HG03066 (cell line): ENCODE results near the gene CCDC9B.

Source experiments
- ATAC-seq: cut with Tn5 transposase; IDR thresholded peaks from one replicate; pipeline ENCODE4 v1.9.1; 2021; ENCODE audit warnings: low read depth; ENCODE audit not compliant: unreplicated experiment

The CCDC9B gene

GRCh38 chr15:40331637-40332036 lies 9.1 kb downstream of the CCDC9B start:
- no peak for ATAC-seq

GRCh38 chr15:40331026-40331425 lies 9.7 kb downstream of the CCDC9B start:
- no peak for ATAC-seq

- no peak for ATAC-seq
Measured at GRCh38 chr15:40330368-40330836, 10.3 kb downstream of the CCDC9B start.

GRCh38 chr15:40329804-40330203 lies 10.9 kb downstream of the CCDC9B start:
- no peak for ATAC-seq

- ATAC-seq: no peak
Measured at GRCh38 chr15:40328751-40329150, 12.0 kb downstream of the CCDC9B start.

GRCh38 chr15:40328176-40328575 lies 12.6 kb downstream of the CCDC9B start:
- ATAC-seq: no peak

- no peak for ATAC-seq
Measured at GRCh38 chr15:40327457-40327856, 13.3 kb downstream of the CCDC9B start.

GRCh38 chr15:40325700-40326099 lies 15.0 kb downstream of the CCDC9B start:
- ATAC-seq: no peak

- no peak for ATAC-seq
Measured at GRCh38 chr15:40325188-40325587, 15.6 kb downstream of the CCDC9B start.

- ATAC-seq: peak; percentile 8
Measured at GRCh38 chr15:40323953-40324937, 16.5 kb downstream of the CCDC9B start.

- ATAC-seq: peak; percentile 78
Measured at GRCh38 chr15:40323239-40323952, 17.3 kb downstream of the CCDC9B start, which contains the start of gene INAFM2. Gene INAFM2, plus strand, starts transcription at chr15:40323692. Its CDS starts 364 bp downstream, at chr15:40324056.

GRCh38 chr15:40322531-40323238 lies 18.1 kb downstream of the CCDC9B start:
- no peak for ATAC-seq

GRCh38 chr15:40320931-40321371 lies 19.8 kb downstream of the CCDC9B start:
- no peak for ATAC-seq

GRCh38 chr15:40320409-40320808 lies 20.3 kb downstream of the CCDC9B start:
- ATAC-seq: no peak

- ATAC-seq: no peak
Measured at GRCh38 chr15:40317580-40317979, 23.2 kb downstream of the CCDC9B start.

- ATAC-seq: no peak
Measured at GRCh38 chr15:40316931-40317330, 23.8 kb downstream of the CCDC9B start.

- ATAC-seq: no peak
Measured at GRCh38 chr15:40314723-40315276, 25.9 kb downstream of the CCDC9B start.

- no peak for ATAC-seq
Measured at GRCh38 chr15:40313531-40314398, 27.0 kb downstream of the CCDC9B start.

GRCh38 chr15:40312370-40313158 lies 28.2 kb downstream of the CCDC9B start:
- ATAC-seq: no peak
